Stimulated activated memory B cell treated with anti-CD40 and anti-IgM and Interleukin-4, amounts not matched to agents 10 μg/mL and 1 μg/mL and 100 μg/mL, for 72 hours (primary cell): ENCODE results near the gene PEX1.

Experiments used
- ATAC-seq: fragments of 150-1000 bp; cut with Tn5 transposase; 2 replicates; pipeline ENCODE4 v1.10.0; 2021
- H3K27ac Mint-ChIP-seq: one replicate; pipeline ENCODE4 v1.8.0; 2022; ENCODE audit warnings: mild to moderate bottlenecking, mixed read lengths
- H3K27me3 Mint-ChIP-seq: one replicate; pipeline ENCODE4 v1.8.0; 2022; ENCODE audit warnings: mixed read lengths
- H3K36me3 Mint-ChIP-seq: one replicate; pipeline ENCODE4 v1.8.0; 2022; ENCODE audit warnings: mixed read lengths
- H3K4me1 Mint-ChIP-seq: one replicate; pipeline ENCODE4 v1.8.0; 2022; ENCODE audit warnings: mixed read lengths
- H3K4me3 Mint-ChIP-seq: one replicate; pipeline ENCODE4 v1.8.0; 2022; ENCODE audit warnings: mild to moderate bottlenecking, moderate library complexity, mixed read lengths
- H3K9me3 Mint-ChIP-seq: one replicate; pipeline ENCODE4 v1.8.0; 2022; ENCODE audit warnings: mixed read lengths

PEX1 gene

GRCh38 chr7:92527300-92528187 is 776 bp downstream of the PEX1 start:
- H3K9me3 Mint-ChIP-seq = no peaks in the 10 kb centered on the region
- H3K27ac Mint-ChIP-seq = peak overlapping the region; percentile 83
- peaks cover 15% of the 10 kb centered on the region for H3K4me1 Mint-ChIP-seq
- peaks cover 14% of the 10 kb centered on the region for H3K36me3 Mint-ChIP-seq
- no peaks in the 10 kb centered on the region for H3K27me3 Mint-ChIP-seq
- H3K4me3 Mint-ChIP-seq = peak overlapping the region; percentile 77
- ATAC-seq = peak; percentile 55

- Mint-ChIP-seq H3K4me1 (peaks cover 15% of the 10 kb centered on the region), H3K9me3 (no peaks in the 10 kb centered on the region), H3K36me3 (peaks cover 8% of the 10 kb centered on the region)
Measured at GRCh38 chr7:92523110-92523509, 5.2 kb downstream of the PEX1 start.

GRCh38 chr7:92520024-92520423 is 8.3 kb downstream of the PEX1 start:
- H3K9me3 Mint-ChIP-seq = no peaks in the 10 kb centered on the region
- ATAC-seq = no peak
- H3K36me3 Mint-ChIP-seq = peaks cover 27% of the 10 kb centered on the region
- H3K27ac Mint-ChIP-seq = no peak overlapping the region
- no peaks in the 10 kb centered on the region for H3K4me1 Mint-ChIP-seq
- H3K4me3 Mint-ChIP-seq = no peak overlapping the region
- H3K27me3 Mint-ChIP-seq = no peaks in the 10 kb centered on the region

More at GRCh38 chr7:92523110-92523509, 5.2 kb downstream of the PEX1 start:
- Mint-ChIP-seq H3K4me3 (no peak overlapping the region), H3K27me3 (no peaks in the 10 kb centered on the region), H3K27ac (no peak overlapping the region)
- ATAC-seq = no peak

GRCh38 chr7:92517631-92518030 is 10.7 kb downstream of the PEX1 start:
- ATAC-seq = no peak
- Mint-ChIP-seq H3K9me3 (no peaks in the 10 kb centered on the region), H3K27me3 (no peaks in the 10 kb centered on the region), H3K4me1 (no peaks in the 10 kb centered on the region), H3K4me3 (no peak overlapping the region), H3K36me3 (peaks cover 38% of the 10 kb centered on the region), H3K27ac (no peak overlapping the region)

- no peaks in the 10 kb centered on the region for H3K4me1 Mint-ChIP-seq
- no peak overlapping the region for H3K27ac Mint-ChIP-seq
- no peak overlapping the region for H3K4me3 Mint-ChIP-seq
- no peaks in the 10 kb centered on the region for H3K27me3 Mint-ChIP-seq
- H3K9me3 Mint-ChIP-seq = no peaks in the 10 kb centered on the region
- peaks cover 35% of the 10 kb centered on the region for H3K36me3 Mint-ChIP-seq
- ATAC-seq = no peak
Measured at GRCh38 chr7:92513167-92513902, 15.0 kb downstream of the PEX1 start.

GRCh38 chr7:92508946-92509345 is 19.4 kb downstream of the PEX1 start:
- no peak for ATAC-seq
- H3K4me3 Mint-ChIP-seq = no peak overlapping the region
- H3K4me1 Mint-ChIP-seq = no peaks in the 10 kb centered on the region
- H3K27ac Mint-ChIP-seq = no peak overlapping the region
- no peaks in the 10 kb centered on the region for H3K27me3 Mint-ChIP-seq
- no peaks in the 10 kb centered on the region for H3K9me3 Mint-ChIP-seq
- H3K36me3 Mint-ChIP-seq = peaks cover 33% of the 10 kb centered on the region

GRCh38 chr7:92506363-92506762 is 22.0 kb downstream of the PEX1 start:
- H3K9me3 Mint-ChIP-seq = no peaks in the 10 kb centered on the region
- no peaks in the 10 kb centered on the region for H3K4me1 Mint-ChIP-seq
- H3K36me3 Mint-ChIP-seq = peaks cover 38% of the 10 kb centered on the region
- no peaks in the 10 kb centered on the region for H3K27me3 Mint-ChIP-seq
- ATAC-seq = no peak
- no peak overlapping the region for H3K4me3 Mint-ChIP-seq
- H3K27ac Mint-ChIP-seq = no peak overlapping the region

GRCh38 chr7:92504563-92504962 is 23.8 kb downstream of the PEX1 start:
- Mint-ChIP-seq H3K4me3 (no peak overlapping the region), H3K36me3 (peaks cover 46% of the 10 kb centered on the region), H3K4me1 (no peaks in the 10 kb centered on the region), H3K27ac (no peak overlapping the region), H3K9me3 (no peaks in the 10 kb centered on the region), H3K27me3 (no peaks in the 10 kb centered on the region)
- no peak for ATAC-seq

GRCh38 chr7:92503767-92504166 is 24.6 kb downstream of the PEX1 start:
- no peak for ATAC-seq
- Mint-ChIP-seq H3K4me1 (no peaks in the 10 kb centered on the region), H3K27ac (no peak overlapping the region), H3K27me3 (no peaks in the 10 kb centered on the region), H3K9me3 (no peaks in the 10 kb centered on the region), H3K4me3 (no peak overlapping the region), H3K36me3 (peaks cover 54% of the 10 kb centered on the region)

GRCh38 chr7:92498557-92498956 is 29.8 kb downstream of the PEX1 start:
- no peak overlapping the region for H3K4me3 Mint-ChIP-seq
- no peaks in the 10 kb centered on the region for H3K9me3 Mint-ChIP-seq
- ATAC-seq = no peak
- peaks cover 39% of the 10 kb centered on the region for H3K36me3 Mint-ChIP-seq
- H3K27me3 Mint-ChIP-seq = no peaks in the 10 kb centered on the region
- no peaks in the 10 kb centered on the region for H3K4me1 Mint-ChIP-seq
- H3K27ac Mint-ChIP-seq = no peak overlapping the region

- H3K27me3 Mint-ChIP-seq = no peaks in the 10 kb centered on the region
- no peak overlapping the region for H3K4me3 Mint-ChIP-seq
- H3K36me3 Mint-ChIP-seq = peaks cover 41% of the 10 kb centered on the region
- H3K4me1 Mint-ChIP-seq = no peaks in the 10 kb centered on the region
- H3K27ac Mint-ChIP-seq = no peak overlapping the region
- H3K9me3 Mint-ChIP-seq = no peaks in the 10 kb centered on the region
- ATAC-seq = no peak
Measured at GRCh38 chr7:92496876-92497275, 31.4 kb downstream of the PEX1 start.

GRCh38 chr7:92489634-92490033 is 38.7 kb downstream of the PEX1 start:
- H3K4me3 Mint-ChIP-seq = no peak overlapping the region
- peaks cover 34% of the 10 kb centered on the region for H3K36me3 Mint-ChIP-seq
- H3K9me3 Mint-ChIP-seq = no peaks in the 10 kb centered on the region
- ATAC-seq = no peak
- H3K4me1 Mint-ChIP-seq = no peaks in the 10 kb centered on the region
- H3K27me3 Mint-ChIP-seq = no peaks in the 10 kb centered on the region
- H3K27ac Mint-ChIP-seq = no peak overlapping the region

GRCh38 chr7:92487804-92488203 is 40.5 kb downstream of the PEX1 start:
- Mint-ChIP-seq H3K27me3 (no peaks in the 10 kb centered on the region), H3K4me1 (no peaks in the 10 kb centered on the region), H3K36me3 (peaks cover 34% of the 10 kb centered on the region), H3K9me3 (no peaks in the 10 kb centered on the region), H3K27ac (no peak overlapping the region), H3K4me3 (no peak overlapping the region)
- ATAC-seq = no peak

- peaks cover 20% of the 10 kb centered on the region for H3K36me3 Mint-ChIP-seq
- H3K4me3 Mint-ChIP-seq = no peak overlapping the region
- H3K4me1 Mint-ChIP-seq = no peaks in the 10 kb centered on the region
- H3K27me3 Mint-ChIP-seq = no peaks in the 10 kb centered on the region
- no peak for ATAC-seq
- H3K27ac Mint-ChIP-seq = no peak overlapping the region
- no peaks in the 10 kb centered on the region for H3K9me3 Mint-ChIP-seq
Measured at GRCh38 chr7:92485974-92486373, 42.3 kb downstream of the PEX1 start.

- Mint-ChIP-seq H3K27ac (no peak overlapping the region), H3K36me3 (peaks cover 18% of the 10 kb centered on the region), H3K4me1 (no peaks in the 10 kb centered on the region), H3K4me3 (no peak overlapping the region), H3K27me3 (no peaks in the 10 kb centered on the region), H3K9me3 (no peaks in the 10 kb centered on the region)
- ATAC-seq = no peak
Measured at GRCh38 chr7:92485267-92485892, 42.9 kb downstream of the PEX1 start.
